Mesendoderm (in vitro differentiated cells): ENCODE data around the gene FZD2.
"Not testable (repeated sequence)": the region's sequence is repeated elsewhere in the genome, so short reads cannot be mapped to it uniquely, and the experiment has no call there.

ENCODE experiments used
- DNase-seq: peaks from one replicate; pipeline ENCODE4 v3.0.0; 2013
- H2AK5ac ChIP-seq: 2 replicates; pipeline ENCODE4 v1.6.1; 2013; ENCODE audit warnings: low read length, inconsistent platforms
- H2BK120ac ChIP-seq: 2 replicates; pipeline ENCODE4 v1.6.1; 2013; ENCODE audit warnings: low read depth, mild to moderate bottlenecking, low read length, moderate library complexity, mixed read lengths
- H2BK15ac ChIP-seq: replicated peaks from 2 replicates; pipeline ENCODE4 v1.6.1; 2013; ENCODE audit warnings: low read depth, mild to moderate bottlenecking, moderate library complexity
- H2BK5ac ChIP-seq: 2 replicates; pipeline ENCODE4 v1.6.1; 2013; ENCODE audit warnings: low read length, inconsistent platforms
- H3K18ac ChIP-seq: 2 replicates; pipeline ENCODE4 v1.6.1; 2013; ENCODE audit warnings: mild to moderate bottlenecking, low read length, mixed read lengths
- H3K23ac ChIP-seq: one replicate; pipeline ENCODE4 v1.6.1; 2013; ENCODE audit warnings: low read length
- H3K27ac ChIP-seq: 2 replicates; pipeline ENCODE4 v1.5.1; 2013; ENCODE audit warnings: low read depth, mild to moderate bottlenecking, inconsistent platforms, low read length, moderate library complexity
- H3K27me3 ChIP-seq: 2 replicates; pipeline ENCODE4 v1.6.1; 2013; ENCODE audit warnings: low read length, control low read depth, mild to moderate bottlenecking, inconsistent platforms; ENCODE audit not compliant: insufficient read depth, poor library complexity
- H3K36me3 ChIP-seq: 2 replicates; pipeline ENCODE4 v1.6.1; 2013; ENCODE audit warnings: low read length, inconsistent platforms; ENCODE audit not compliant: control insufficient read depth, insufficient read depth
- H3K4ac ChIP-seq: one replicate; pipeline ENCODE4 v1.6.1; 2013; ENCODE audit warnings: low read depth, mild to moderate bottlenecking, low read length, moderate library complexity
- H3K4me1 ChIP-seq: 2 replicates; pipeline ENCODE4 v1.6.1; 2013; ENCODE audit warnings: low read depth, low read length, inconsistent platforms; ENCODE audit not compliant: control insufficient read depth
- H3K4me2 ChIP-seq: 2 replicates; pipeline ENCODE4 v1.6.1; 2013; ENCODE audit warnings: low read length
- H3K4me3 ChIP-seq: 2 replicates; pipeline ENCODE4 v1.5.1; 2013; ENCODE audit warnings: mild to moderate bottlenecking, low read length
- H3K56ac ChIP-seq: one replicate; pipeline ENCODE4 v1.6.1; 2013; ENCODE audit warnings: low read length
- H3K79me1 ChIP-seq: 2 replicates; pipeline ENCODE4 v1.6.1; 2013; ENCODE audit warnings: low read length, inconsistent platforms
- H3K79me2 ChIP-seq: 2 replicates; pipeline ENCODE4 v1.6.1; 2013; ENCODE audit warnings: mild to moderate bottlenecking, low read length; ENCODE audit not compliant: control insufficient read depth, insufficient read depth
- H3K9ac ChIP-seq: 2 replicates; pipeline ENCODE4 v1.6.1; 2013; ENCODE audit warnings: low read length, inconsistent platforms
- H4K5ac ChIP-seq: one replicate; pipeline ENCODE4 v1.6.1; 2013; ENCODE audit warnings: low read length
- H4K8ac ChIP-seq: one replicate; pipeline ENCODE4 v1.6.1; 2013; ENCODE audit warnings: low read depth, mild to moderate bottlenecking, control low read depth, low read length, moderate library complexity
- WGBS: extraction: QIAGEN DNeasy Blood & Tissue Kit; methylation state at CpG from one replicate; pipeline ENCODE4 v1.1.7; 2013; ENCODE audit warnings: low lambda C conversion rate, missing lambda C conversion rate; ENCODE audit not compliant: insufficient coverage; ENCODE audit errors: extremely low coverage; 5-methylcytosine and 5-hydroxymethylcytosine counted together

The FZD2 gene

DNA sequence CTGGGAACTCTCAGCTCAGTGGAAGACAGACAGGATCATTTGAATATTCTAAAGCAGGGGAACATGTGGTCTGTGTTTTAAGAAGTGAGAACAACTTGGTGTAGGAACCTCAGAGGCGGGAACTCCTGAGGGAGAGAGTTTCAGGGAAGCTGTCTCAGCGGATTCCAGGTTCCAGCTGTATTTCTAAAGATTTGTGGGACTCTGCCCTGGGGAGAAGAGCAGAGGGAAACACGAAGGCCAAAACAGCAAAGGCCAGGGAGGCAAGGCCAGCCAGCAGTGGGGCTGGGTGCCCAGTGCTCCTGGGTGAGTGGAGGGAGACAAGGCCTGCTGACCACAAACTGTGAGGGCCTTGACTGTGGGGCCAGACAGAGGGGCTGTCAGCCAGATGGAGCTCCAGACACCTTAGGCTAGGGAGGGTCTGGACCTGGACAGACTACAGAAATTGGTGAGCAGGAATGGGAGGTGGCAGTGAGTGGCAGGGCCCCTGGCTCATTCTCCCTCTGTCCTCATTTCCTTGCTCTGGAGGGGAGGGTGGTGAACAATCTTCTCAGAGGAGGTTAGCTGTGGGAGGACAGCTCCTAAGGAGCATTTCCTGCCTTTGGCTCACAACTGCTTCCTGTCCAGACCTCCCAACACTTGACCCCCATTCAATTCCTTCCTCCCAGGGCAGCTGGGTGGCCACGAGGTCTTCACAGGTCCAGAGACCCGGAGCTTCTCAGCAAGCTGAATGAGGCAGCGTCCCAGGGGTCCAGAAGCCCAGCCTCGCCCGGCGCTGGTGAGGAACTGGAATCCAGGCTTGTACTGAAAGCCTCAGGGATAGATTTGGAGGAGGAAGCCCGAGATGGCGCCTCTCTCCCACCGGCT lies 21.0 kb upstream of the FZD2 start:
- Histone ChIP-seq H3K36me3 (no peaks in the 10 kb centered on the region), H2BK15ac (no peak overlapping the region), H2BK5ac (peak overlapping the region; percentile 43), H3K79me2 (no peaks in the 10 kb centered on the region), H3K27me3 (peaks cover 4% of the 10 kb centered on the region), H4K8ac (no peak overlapping the region), H3K56ac (peak overlapping the region; percentile 80), H2AK5ac (peak overlapping the region; percentile 41), H3K9ac (peak overlapping the region; percentile 44), H3K4me3 (no peak overlapping the region), H3K27ac (peak overlapping the region; percentile 31), H3K23ac (no peak overlapping the region), H3K4ac (peak overlapping the region; percentile 46), H2BK120ac (peak overlapping the region; percentile 1), H3K79me1 (no peaks in the 10 kb centered on the region), H3K4me2 (no peak overlapping the region), H3K4me1 (peaks cover 13% of the 10 kb centered on the region), H4K5ac (no peak overlapping the region), H3K18ac (peak overlapping the region; percentile 19)
- peak; percentile 59 for DNase-seq
- WGBS, result no CpG with 5 or more reads among the region's 12 CpGs

DNA sequence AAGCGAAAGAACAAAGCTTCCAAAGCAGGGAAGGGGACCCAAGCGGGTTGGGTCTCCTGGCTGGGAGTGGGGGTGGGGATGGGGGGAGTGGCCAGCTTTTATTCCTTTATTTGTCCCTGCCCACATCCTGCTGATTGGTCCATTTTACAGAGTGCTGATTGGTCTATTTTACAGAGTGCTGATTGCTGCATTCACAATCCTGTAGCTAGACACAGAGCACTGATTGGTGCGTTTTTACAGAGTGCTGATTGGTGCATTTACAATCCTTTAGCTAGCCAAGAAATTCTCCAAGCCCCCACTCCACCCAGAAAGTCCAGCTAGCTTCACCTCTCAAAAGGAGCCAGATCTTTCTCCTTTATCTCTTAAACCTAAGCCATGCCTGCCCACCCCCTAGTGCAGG lies 19.4 kb upstream of the FZD2 start:
- not testable (repeated sequence) for H3K27ac ChIP-seq, H4K8ac ChIP-seq, H4K5ac ChIP-seq, H2BK120ac ChIP-seq, H3K36me3 ChIP-seq, H3K9ac ChIP-seq, H3K23ac ChIP-seq, DNase-seq, H3K79me2 ChIP-seq, H2AK5ac ChIP-seq, H3K56ac ChIP-seq, H3K18ac ChIP-seq, H3K27me3 ChIP-seq, H2BK5ac ChIP-seq, H3K4me2 ChIP-seq, H2BK15ac ChIP-seq, H3K79me1 ChIP-seq, H3K4me3 ChIP-seq, H3K4ac ChIP-seq
- peaks cover 23% of the 10 kb centered on the region for H3K4me1 ChIP-seq
- no CpG with 5 or more reads among the region's 3 CpGs for WGBS

DNA sequence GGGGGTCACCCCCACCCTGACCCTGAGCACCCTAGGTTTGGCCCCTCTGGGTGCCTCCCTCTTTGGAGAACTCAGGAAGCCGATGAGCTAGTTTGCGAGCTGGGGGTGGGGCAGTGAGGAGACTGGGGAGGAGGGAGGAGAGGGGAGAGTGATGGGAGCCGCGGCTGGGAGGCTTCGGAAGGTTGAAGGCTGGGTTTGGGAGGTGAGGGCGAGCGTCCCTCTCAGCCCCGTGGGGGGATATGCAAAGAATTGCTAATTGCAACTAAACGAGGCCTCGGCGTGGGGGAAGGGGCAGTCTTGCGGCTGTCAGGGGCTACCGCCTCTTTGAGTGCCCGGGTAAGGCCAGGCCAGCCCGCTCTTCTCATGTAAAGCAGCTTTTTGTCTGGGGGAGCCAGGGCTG lies 17.6 kb upstream of the FZD2 start:
- no peaks in the 10 kb centered on the region for H3K79me2 ChIP-seq
- H3K9ac ChIP-seq, result no peak overlapping the region
- H3K4ac ChIP-seq, result peak overlapping the region; percentile 22
- no CpG with 5 or more reads among the region's 15 CpGs for WGBS
- no peak overlapping the region for H4K5ac ChIP-seq
- H3K4me3 ChIP-seq, result no peak overlapping the region
- peak; percentile 96 for DNase-seq
- H3K4me2 ChIP-seq, result peak overlapping the region; percentile 10
- H3K36me3 ChIP-seq, result no peaks in the 10 kb centered on the region
- no peak overlapping the region for H4K8ac ChIP-seq
- H2BK5ac ChIP-seq, result no peak overlapping the region
- H3K4me1 ChIP-seq, result peaks cover 31% of the 10 kb centered on the region
- no peaks in the 10 kb centered on the region for H3K79me1 ChIP-seq
- peak overlapping the region; percentile 56 for H3K56ac ChIP-seq
- no peak overlapping the region for H2BK15ac ChIP-seq
- peak overlapping the region; percentile 81 for H3K18ac ChIP-seq
- H3K27ac ChIP-seq, result peak overlapping the region; percentile 25
- no peak overlapping the region for H3K23ac ChIP-seq
- no peak overlapping the region for H2BK120ac ChIP-seq
- peaks cover 5% of the 10 kb centered on the region for H3K27me3 ChIP-seq
- H2AK5ac ChIP-seq, result no peak overlapping the region

DNA sequence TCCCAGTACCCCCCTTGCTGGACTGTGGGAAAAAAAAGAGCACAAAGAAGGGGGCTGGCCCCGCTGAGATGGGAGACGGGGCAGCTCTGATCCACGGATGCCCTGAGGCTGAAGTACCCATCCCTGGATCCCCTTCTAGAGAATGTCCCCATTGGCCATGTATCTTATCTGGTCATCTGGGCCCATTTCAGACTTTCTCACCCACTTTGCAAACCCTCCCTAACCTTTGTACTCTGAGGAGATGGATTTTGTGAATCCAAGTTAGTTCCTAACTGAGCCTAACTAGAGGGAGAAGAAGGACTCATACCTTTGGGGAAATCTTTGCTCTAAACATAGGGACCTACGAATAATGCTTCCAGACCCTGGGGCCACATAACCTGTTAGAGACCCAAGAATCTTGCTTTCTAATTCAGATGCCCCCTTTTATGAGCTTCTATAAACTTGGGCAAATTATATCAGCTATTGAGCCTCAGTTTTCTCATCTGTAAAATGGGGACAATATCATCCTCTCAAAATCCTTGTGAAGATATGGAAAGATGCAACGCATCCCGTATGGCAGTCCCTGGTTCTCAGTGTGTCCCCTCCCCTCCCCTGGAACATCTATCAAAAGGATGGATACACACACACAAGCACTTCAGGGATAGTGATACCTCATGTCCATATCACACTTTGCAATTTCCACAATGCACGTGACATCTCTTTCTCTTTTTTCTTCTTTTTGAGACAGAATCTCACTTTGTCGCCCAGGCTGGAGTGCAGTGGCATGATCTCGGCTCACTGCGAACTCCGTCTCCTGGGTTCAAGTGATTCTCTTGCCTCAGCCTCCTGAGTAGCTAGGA lies 16.8 kb upstream of the FZD2 start:
- Histone ChIP-seq H3K36me3 (no peaks in the 10 kb centered on the region), H3K27ac (peak overlapping the region; percentile 25), H3K4me2 (peak overlapping the region; percentile 10), H3K4me3 (no peak overlapping the region), H3K27me3 (peaks cover 5% of the 10 kb centered on the region), H3K56ac (peak overlapping the region; percentile 56), H3K4ac (peak overlapping the region; percentile 22), H2AK5ac (no peak overlapping the region), H3K4me1 (peaks cover 34% of the 10 kb centered on the region), H3K79me1 (no peaks in the 10 kb centered on the region), H4K8ac (no peak overlapping the region), H2BK15ac (no peak overlapping the region), H3K18ac (peak overlapping the region; percentile 81), H2BK5ac (no peak overlapping the region), H3K79me2 (no peaks in the 10 kb centered on the region), H3K9ac (no peak overlapping the region), H2BK120ac (no peak overlapping the region), H3K23ac (no peak overlapping the region), H4K5ac (no peak overlapping the region)
- peak; percentile 96 for DNase-seq
- WGBS, result no CpG with 5 or more reads among the region's 11 CpGs

DNA sequence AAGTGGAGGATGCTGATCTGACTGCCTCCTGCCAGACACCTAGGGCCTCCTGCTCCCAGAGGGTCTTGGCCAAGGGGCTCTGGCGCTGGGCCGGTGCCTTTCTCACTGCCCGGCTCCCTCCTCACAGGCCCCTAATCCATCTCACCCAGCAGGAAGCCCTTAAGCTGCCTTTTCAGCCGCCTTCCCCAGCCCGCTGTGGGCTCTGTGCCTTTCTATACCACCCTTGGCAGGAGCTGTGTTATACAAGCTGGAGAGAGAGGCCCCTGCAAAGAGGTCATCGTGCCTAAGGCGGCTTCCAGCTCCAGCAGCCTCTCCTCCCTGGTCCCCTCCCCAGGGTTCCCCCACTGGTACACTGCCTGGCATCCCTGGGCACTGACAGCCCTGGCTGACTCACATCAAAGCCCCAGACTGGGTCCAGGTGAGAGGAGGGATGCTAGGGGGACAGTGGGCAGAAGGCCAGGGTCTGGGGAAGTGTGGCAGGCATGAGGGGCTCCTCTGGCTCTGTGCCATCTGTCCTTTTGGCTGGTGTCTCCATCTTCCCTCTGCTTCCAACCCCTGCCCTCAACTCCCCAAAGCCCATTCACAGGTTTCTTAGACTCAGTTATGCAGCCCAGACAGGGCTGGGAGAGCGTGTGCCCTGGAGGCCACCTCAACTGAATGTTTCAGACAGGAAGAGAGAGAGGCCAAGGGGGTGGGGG lies 15.3 kb upstream of the FZD2 start:
- peak overlapping the region; percentile 27 for H2BK15ac ChIP-seq
- H3K79me1 ChIP-seq, result no peaks in the 10 kb centered on the region
- peak overlapping the region; percentile 68 for H2BK5ac ChIP-seq
- H3K27ac ChIP-seq, result peak overlapping the region; percentile 69
- peak overlapping the region; percentile 18 for H3K4me2 ChIP-seq
- no peak overlapping the region for H4K5ac ChIP-seq
- no peaks in the 10 kb centered on the region for H3K36me3 ChIP-seq
- H3K18ac ChIP-seq, result peak overlapping the region; percentile 41
- H3K4me3 ChIP-seq, result no peak overlapping the region
- H3K27me3 ChIP-seq, result peaks cover 5% of the 10 kb centered on the region
- H2AK5ac ChIP-seq, result peak overlapping the region; percentile 99
- peak overlapping the region; percentile 44 for H3K9ac ChIP-seq
- H3K4ac ChIP-seq, result no peak overlapping the region
- no peaks in the 10 kb centered on the region for H3K79me2 ChIP-seq
- H3K4me1 ChIP-seq, result peaks cover 26% of the 10 kb centered on the region
- no CpG with 5 or more reads among the region's 8 CpGs for WGBS
- H3K56ac ChIP-seq, result peak overlapping the region; percentile 85
- peak; percentile 79 for DNase-seq
- no peak overlapping the region for H4K8ac ChIP-seq
- H2BK120ac ChIP-seq, result peak overlapping the region; percentile 33
- no peak overlapping the region for H3K23ac ChIP-seq
